Spleen (tissue), 7 donors: ENCODE results near the gene SPAG5.
A peak's percentile ranks its signal among the peaks of the same experiment; 100 is the strongest.

Source experiments
- CTCF ChIP-seq, 11 experiments: fragments of 200-600 bp in 7 of 11; fragments of 450-650 bp in 4 of 11; sonication (generic) in 4 of 11; IDR thresholded peaks in 8 of 11; conservative IDR thresholded peaks in 3 of 11; 1 replicate in 7 of 11; 2 replicates in 4 of 11; pipeline versions ENCODE4 v1.4.0 to v1.8.0; 2016 to 2021; ENCODE audit warnings: antibody characterized with exemption in 11 of 11, inconsistent platforms in 4 of 11, mild to moderate bottlenecking in 1 of 11
- POLR2A ChIP-seq, 3 donors: fragments of 450-650 bp; IDR thresholded peaks; one replicate each; pipeline ENCODE4 v1.5.1; 2017; ENCODE audit warnings: antibody characterized with exemption in 3 of 3, mild to moderate bottlenecking in 1 of 3
- donor health status: DM: no; HTN: no; CAD: no; lungs with moderate emphysema.
- donor health status: DM: no; HTN: no; CAD: no.
- donor health status: DM: no; HTN: no; CAD: no.

GRCh38 chr17:28576758-28577465 lies 21.9 kb downstream of the SPAG5 start, which contains the start of gene ALDOC:
- peak in 3 of 11 experiments; percentile 6 to 21 (median 12) for TF ChIP-seq CTCF (IDR thresholded peaks at IDR 0.05 in 8 of 11, conservative IDR thresholded peaks at IDR 0.05 in 3 of 11)
- peak in 2 of 3 donors; percentile 79 to 92 for TF ChIP-seq POLR2A (IDR thresholded peaks at IDR 0.05)
